HepG2 (cell line): ENCODE results near the gene C1QTNF12. TPM values are rescaled to one million over a fixed set of nuclear protein-coding genes. Genes with fewer than 3 reads are reported as not detected.
A peak's percentile ranks its signal among the peaks of the same experiment; 100 is the strongest.

Source experiments
- ATAC-seq: fragments of 200-7000 bp; cut with Tn5 transposase; 3 replicates; pipeline ENCODE4 v1.9.1; 2020; ENCODE audit warnings: mild to moderate bottlenecking, moderate library complexity
- BruUV-seq: library from RNA; stranded (reverse); fragments of 400-500 nt; replicated peaks from 2 replicates; lab custom pipeline; 2021; lab: Mats Ljungman, UMichigan
- CTCF ChIA-PET: fragments of 300-600 bp; formaldehyde crosslinking; extraction: SDS; loops from one replicate; lab custom pipeline; 2021; ENCODE audit warnings: low total read pairs, inconsistent platforms, low intra/inter-chr PET ratio; lab: Yijun Ruan, JAX
- POLR2A ChIA-PET: fragments of 350-600 bp; sonication (Branson Sonifier 250); formaldehyde crosslinking; loops from one replicate; lab custom pipeline; 2020; ENCODE audit warnings: antibody characterized with exemption, inconsistent platforms; lab: Yijun Ruan, JAX
- DNase-seq: peaks from one replicate; pipeline ENCODE4 v3.0.0-alpha.2; 2015; ENCODE audit warnings: low spot score
- FAIRE-seq: peaks from 3 replicates; lab custom pipeline; 2011; peaks lifted over from hg19 to GRCh38; lab: Jason Lieb, UNC
- H2AFZ ChIP-seq: one replicate; pipeline ENCODE4 v1.6.1; 2011; ENCODE audit warnings: low read length, inconsistent platforms
- H3K27ac ChIP-seq: fragments of 300-600 bp; 3 replicates; pipeline ENCODE4 v1.8.0; 2011; ENCODE audit warnings: mixed run types, mild to moderate bottlenecking, mixed read lengths, low read length, inconsistent platforms; ENCODE audit not compliant: insufficient read depth; ENCODE audit errors: extremely low read length
- H3K27me3 ChIP-seq, 2 experiments: fragments of 200-600 bp in 1 of 2; 2 replicates in 1 of 2; 3 replicates in 1 of 2; pipeline versions ENCODE4 v1.6.0 to v1.8.0; 2011; ENCODE audit warnings: low read length in 2 of 2, mild to moderate bottlenecking in 2 of 2, moderate library complexity in 2 of 2, inconsistent platforms in 1 of 2; ENCODE audit not compliant: insufficient read depth in 2 of 2, control insufficient read depth in 1 of 2
- H3K36me3 ChIP-seq, 2 experiments: fragments of 200-600 bp in 1 of 2; replicated peaks in 1 of 2; 2 replicates in 1 of 2; 3 replicates in 1 of 2; pipeline versions ENCODE4 v1.5.1 to v1.8.0; 2011; ENCODE audit warnings: low read length in 2 of 2, inconsistent platforms in 1 of 2; ENCODE audit not compliant: insufficient read depth in 2 of 2, control insufficient read depth in 1 of 2
- H3K4me1 ChIP-seq: 2 replicates; pipeline ENCODE4 v1.5.1; 2012; ENCODE audit warnings: low read length, inconsistent platforms; ENCODE audit not compliant: insufficient read depth
- H3K4me2 ChIP-seq: 2 replicates; pipeline ENCODE4 v1.6.0; 2011; ENCODE audit warnings: low read depth, low read length, inconsistent platforms
- H3K4me3 ChIP-seq, 3 experiments: fragments of 200-600 bp in 1 of 3; sonication (generic), shearing (Covaris generic) in 1 of 3; replicated peaks in 1 of 3; 2 replicates each; pipeline ENCODE4 v1.5.1; 2011 to 2016; ENCODE audit warnings: low read length in 3 of 3, inconsistent platforms in 2 of 3, low read depth in 2 of 3, mild to moderate bottlenecking in 2 of 3, control low read depth in 1 of 3, mixed read lengths in 1 of 3; ENCODE audit not compliant: insufficient read depth in 1 of 3
- H3K79me2 ChIP-seq: one replicate; pipeline ENCODE4 v1.6.1; 2011; ENCODE audit warnings: low read length, inconsistent platforms; ENCODE audit not compliant: insufficient read depth
- H3K9ac ChIP-seq: 2 replicates; pipeline ENCODE4 v1.6.0; 2011; ENCODE audit warnings: mild to moderate bottlenecking, low read depth, low read length, inconsistent platforms; ENCODE audit not compliant: insufficient read depth
- H3K9me3 ChIP-seq: 2 replicates; pipeline ENCODE4 v1.5.1; 2012; ENCODE audit warnings: mild to moderate bottlenecking, low read length
- H4K20me1 ChIP-seq: 2 replicates; pipeline ENCODE4 v1.6.0; 2011; ENCODE audit warnings: inconsistent platforms, mild to moderate bottlenecking, low read length, moderate library complexity; ENCODE audit not compliant: insufficient read depth
- ASH2L ChIP-seq: fragments of 300-600, 200-600 bp; sonication (generic); IDR thresholded peaks from 2 replicates; pipeline ENCODE4 v1.7.0; 2017; ENCODE audit warnings: low read depth, mild to moderate bottlenecking, moderate library complexity, mixed read lengths, low read length; ENCODE audit not compliant: insufficient read length
- CENPT ChIP-seq: sonication (generic); formaldehyde crosslinking; IDR thresholded peaks from 2 replicates; pipeline ENCODE4 v1.8.0; 2022; ENCODE audit warnings: low read depth, mild to moderate bottlenecking, moderate library complexity, missing genetic modification reagents
- HDAC2 ChIP-seq: sonication (generic); formaldehyde crosslinking; IDR thresholded peaks from 2 replicates; pipeline ENCODE4 v1.4.0; 2020; ENCODE audit warnings: missing genetic modification reagents
- HNRNPL ChIP-seq: fragments of 200-400 bp; formaldehyde crosslinking; IDR thresholded peaks from 2 replicates; pipeline ENCODE4 v1.6.1; 2017; ENCODE audit warnings: mild to moderate bottlenecking, low read depth, low read length
- HNRNPUL1 ChIP-seq: fragments of 200-400 bp; formaldehyde crosslinking; IDR thresholded peaks from 2 replicates; pipeline ENCODE4 v1.6.1; 2017; ENCODE audit warnings: low read depth, mild to moderate bottlenecking, low read length, moderate library complexity
- IRX3 ChIP-seq: sonication (generic); formaldehyde crosslinking; IDR thresholded peaks from 2 replicates; pipeline ENCODE4 v1.8.1; 2023; ENCODE audit warnings: mild to moderate bottlenecking, low read depth, missing genetic modification reagents, borderline replicate concordance
- MNT ChIP-seq: fragments of 450-650 bp; IDR thresholded peaks from 2 replicates; pipeline ENCODE4 v1.6.1; 2016
- NAIF1 ChIP-seq: sonication (generic); formaldehyde crosslinking; IDR thresholded peaks from 2 replicates; pipeline ENCODE4 v1.5.0; 2020; ENCODE audit warnings: mild to moderate bottlenecking, missing genetic modification reagents, borderline replicate concordance
- NFRKB ChIP-seq: fragments of 450-650 bp; IDR thresholded peaks from 2 replicates; pipeline ENCODE4 v1.6.1; 2017
- PHF8 ChIP-seq: sonication (generic); formaldehyde crosslinking; IDR thresholded peaks from 2 replicates; pipeline ENCODE4 v1.5.0; 2020; ENCODE audit warnings: missing genetic modification reagents
- RELA ChIP-seq: sonication (generic); formaldehyde crosslinking; IDR thresholded peaks from 2 replicates; pipeline ENCODE4 v1.4.0; 2020; ENCODE audit warnings: missing genetic modification reagents
- SP2 ChIP-seq: sonication (generic); formaldehyde crosslinking; IDR thresholded peaks from 2 replicates; pipeline ENCODE4 v1.5.1; 2020; ENCODE audit warnings: mild to moderate bottlenecking, missing genetic modification reagents
- TAF1 ChIP-seq: sonication (generic); formaldehyde crosslinking; IDR thresholded peaks from 2 replicates; pipeline ENCODE4 v1.4.0; 2020; ENCODE audit warnings: missing genetic modification reagents
- TGIF2 ChIP-seq: IDR thresholded peaks from 2 replicates; pipeline ENCODE4 v1.6.1; 2016; ENCODE audit warnings: control low read depth, missing compliant biosample characterization
- ZBTB38 ChIP-seq: sonication (generic); formaldehyde crosslinking; IDR thresholded peaks from 2 replicates; pipeline ENCODE4 v1.5.1; 2020; ENCODE audit warnings: mild to moderate bottlenecking, missing genetic modification reagents
- ZEB1 ChIP-seq: IDR thresholded peaks from 2 replicates; pipeline ENCODE4 v1.6.1; 2012; ENCODE audit warnings: mild to moderate bottlenecking, low read depth, inconsistent platforms; ENCODE audit not compliant: insufficient replicate concordance
- ZNF558 ChIP-seq: sonication (generic); formaldehyde crosslinking; IDR thresholded peaks from 2 replicates; pipeline ENCODE4 v1.9.0; 2022; ENCODE audit warnings: mild to moderate bottlenecking, missing genetic modification reagents, borderline replicate concordance
- ZNF577 ChIP-seq: sonication (generic); formaldehyde crosslinking; IDR thresholded peaks from 2 replicates; pipeline ENCODE4 v1.4.0; 2020; ENCODE audit warnings: mild to moderate bottlenecking, low read depth, missing genetic modification reagents, borderline replicate concordance
- ZNF709 ChIP-seq: sonication (generic); formaldehyde crosslinking; IDR thresholded peaks from 2 replicates; pipeline ENCODE4 v1.5.0; 2020; ENCODE audit warnings: mild to moderate bottlenecking, missing genetic modification reagents
- ZNF792 ChIP-seq: IDR thresholded peaks from 2 replicates; pipeline ENCODE4 v1.6.1; 2016
- WGBS: methylation state at CpG from one replicate; pipeline ENCODE4 v1.1.6; 2017; ENCODE audit warnings: low lambda C conversion rate; 5-methylcytosine and 5-hydroxymethylcytosine counted together
- in situ Hi-C: cut with HindIII; loops from 2 replicates; pipeline ENCODE4 v1.10.0; 2017; ENCODE audit warnings: low pct_unique_long_range_greater_than_20kb; ENCODE audit not compliant: extremely low pct_ligation_motif_present
- intact Hi-C: fragments of 100-400 bp; cut with micrococcal nuclease; formaldehyde crosslinking; loops from one replicate; pipeline ENCODE4 v1.10.0; 2022; ENCODE audit not compliant: unreplicated experiment
- polyA plus RNA-seq, 8 experiments: library from polyadenylated mRNA; depleted of rRNA in 3 of 8; stranded (reverse) in 7 of 8; unstranded in 1 of 8; fragments of >200 nt; fragmentation: Illumina TruSeq in 4 of 8; extraction: Trizol in 4 of 8; gene quantifications; 2 replicates each; pipeline versions ENCODE4 v1.2.1 to v1.2.3, GENCODE V29; 2011 to 2016; ENCODE audit warnings: low read depth in 4 of 8, missing spikeins in 1 of 8, mixed read lengths in 1 of 8; ENCODE audit not compliant: insufficient read depth in 1 of 8
- total RNA-seq, 5 experiments: library from RNA; depleted of rRNA; stranded (reverse); fragments of >200 nt; fragmentation: Illumina TruSeq; extraction: Trizol; gene quantifications; 2 replicates each; pipeline ENCODE4 v1.2.3, GENCODE V29; 2016; ENCODE audit warnings: low read depth in 1 of 5
- TF ChIP-seq, protein P1 (sequence below): sonication (generic); formaldehyde crosslinking; IDR thresholded peaks from 2 replicates; pipeline ENCODE4 v1.4.0; 2020; ENCODE audit warnings: missing genetic modification reagents, mild to moderate bottlenecking, borderline replicate concordance
- TF ChIP-seq, protein P2 (sequence below): sonication (generic); formaldehyde crosslinking; IDR thresholded peaks from 2 replicates; pipeline ENCODE4 v1.4.0; 2020; ENCODE audit warnings: missing genetic modification reagents

Gene C1QTNF12
- total and polyA plus RNA-seq, 2 of the 13 experiments (the other 11 are each of a cell fraction or from before 2014, with no cell fraction given), result 0.18 to 0.64 TPM

DNA sequence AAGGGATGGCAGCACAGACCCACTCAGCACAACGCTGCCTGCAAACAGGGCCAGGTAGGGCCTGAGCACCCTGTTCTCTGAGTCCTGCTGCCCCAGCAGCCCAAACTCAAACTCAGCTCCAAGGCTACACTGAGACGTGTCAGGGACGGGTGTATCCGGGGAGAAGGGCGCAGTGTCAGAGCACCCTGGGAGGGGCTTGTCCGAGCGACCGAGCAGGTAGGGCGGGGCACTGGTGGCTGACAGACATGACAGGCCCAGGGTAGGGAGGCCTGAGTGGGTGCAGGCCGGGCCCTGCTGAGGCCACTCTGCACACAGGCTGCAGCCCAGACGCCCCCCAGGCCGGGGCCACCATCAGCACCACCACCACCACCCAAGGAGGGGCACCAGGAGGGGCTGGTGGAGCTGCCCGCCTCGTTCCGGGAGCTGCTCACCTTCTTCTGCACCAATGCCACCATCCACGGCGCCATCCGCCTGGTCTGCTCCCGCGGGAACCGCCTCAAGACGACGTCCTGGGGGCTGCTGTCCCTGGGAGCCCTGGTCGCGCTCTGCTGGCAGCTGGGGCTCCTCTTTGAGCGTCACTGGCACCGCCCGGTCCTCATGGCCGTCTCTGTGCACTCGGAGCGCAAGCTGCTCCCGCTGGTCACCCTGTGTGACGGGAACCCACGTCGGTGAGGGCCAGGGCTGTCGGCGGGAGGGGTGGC lies 39.2 kb upstream of the C1QTNF12 start:
- ATAC-seq (no peak), FAIRE-seq (no peak), DNase-seq (no peak)
- no peaks in the 10 kb centered on the region for H3K79me2 ChIP-seq
- H3K4me3 ChIP-seq, result peak overlapping the region in 1 of 3 experiments; percentile 54; a peak in 1 of 6 replicates
- H3K4me1 ChIP-seq, result peaks cover 52% of the 10 kb centered on the region
- 22% methylated on average over 9 of the region's 37 CpGs for WGBS
- no peaks in the 10 kb centered on the region for H3K36me3 ChIP-seq
- in situ Hi-C loops, result no loop called here
- H4K20me1 ChIP-seq, result no peaks in the 10 kb centered on the region
- ChIA-PET POLR2A (no interaction called here), CTCF (no interaction called here)
- peaks cover 0 to 2% of the 10 kb centered on the region in 2 experiments; a peak in 1 of 5 replicates for H3K27me3 ChIP-seq
- intact Hi-C loops, result no loop called here
- H3K4me2 ChIP-seq, result peak overlapping the region; percentile 58
- no peak overlapping the region for H3K9ac ChIP-seq
- H2AFZ ChIP-seq, result no peak overlapping the region
- H3K9me3 ChIP-seq, result no peaks in the 10 kb centered on the region
- no TSS peak for BruUV-seq
- no peak overlapping the region for H3K27ac ChIP-seq
- TF ChIP-seq SP2 (CRISPR knock-in tag), result no peak
- TF ChIP-seq TGIF2 (CRISPR knock-in tag), result no peak
- TF ChIP-seq HNRNPL, result peak; percentile 60; the same call in 1 of the 2 replicates
- TF ChIP-seq ZNF709, result no peak
- TF ChIP-seq CENPT (CRISPR knock-in tag), result peak; percentile 34; the same call in 1 of the 2 replicates
- TF ChIP-seq ZNF577, result no peak
- no peak for TF ChIP-seq NFRKB
- TF ChIP-seq MNT, result no peak
- peak; percentile 38; the same call in 1 of the 2 replicates for TF ChIP-seq ZBTB38 (CRISPR knock-in tag)
- TF ChIP-seq ZEB1, result no peak
- TF ChIP-seq NAIF1 (CRISPR knock-in tag), result no peak
- no peak for TF ChIP-seq ZNF792 (CRISPR knock-in tag)
- TF ChIP-seq, protein P1, sequence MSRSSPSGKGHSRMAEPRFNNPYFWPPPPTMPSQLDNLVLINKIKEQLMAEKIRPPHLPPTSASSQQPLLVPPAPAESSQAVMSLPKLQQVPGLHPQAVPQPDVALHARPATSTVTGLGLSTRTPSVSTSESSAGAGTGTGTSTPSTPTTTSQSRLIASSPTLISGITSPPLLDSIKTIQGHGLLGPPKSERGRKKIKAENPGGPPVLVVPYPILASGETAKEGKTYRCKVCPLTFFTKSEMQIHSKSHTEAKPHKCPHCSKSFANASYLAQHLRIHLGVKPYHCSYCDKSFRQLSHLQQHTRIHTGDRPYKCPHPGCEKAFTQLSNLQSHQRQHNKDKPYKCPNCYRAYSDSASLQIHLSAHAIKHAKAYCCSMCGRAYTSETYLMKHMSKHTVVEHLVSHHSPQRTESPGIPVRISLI, result no peak
- TF ChIP-seq PHF8 (CRISPR knock-in tag), result 0 out of 2 replicates have a peak, but pooled peaks have one; percentile 11
- no peak for TF ChIP-seq IRX3 (CRISPR knock-in tag)
- no peak for TF ChIP-seq RELA
- no peak for TF ChIP-seq HNRNPUL1
- TF ChIP-seq HDAC2 (CRISPR knock-in tag), result no peak
- TF ChIP-seq, protein P2, sequence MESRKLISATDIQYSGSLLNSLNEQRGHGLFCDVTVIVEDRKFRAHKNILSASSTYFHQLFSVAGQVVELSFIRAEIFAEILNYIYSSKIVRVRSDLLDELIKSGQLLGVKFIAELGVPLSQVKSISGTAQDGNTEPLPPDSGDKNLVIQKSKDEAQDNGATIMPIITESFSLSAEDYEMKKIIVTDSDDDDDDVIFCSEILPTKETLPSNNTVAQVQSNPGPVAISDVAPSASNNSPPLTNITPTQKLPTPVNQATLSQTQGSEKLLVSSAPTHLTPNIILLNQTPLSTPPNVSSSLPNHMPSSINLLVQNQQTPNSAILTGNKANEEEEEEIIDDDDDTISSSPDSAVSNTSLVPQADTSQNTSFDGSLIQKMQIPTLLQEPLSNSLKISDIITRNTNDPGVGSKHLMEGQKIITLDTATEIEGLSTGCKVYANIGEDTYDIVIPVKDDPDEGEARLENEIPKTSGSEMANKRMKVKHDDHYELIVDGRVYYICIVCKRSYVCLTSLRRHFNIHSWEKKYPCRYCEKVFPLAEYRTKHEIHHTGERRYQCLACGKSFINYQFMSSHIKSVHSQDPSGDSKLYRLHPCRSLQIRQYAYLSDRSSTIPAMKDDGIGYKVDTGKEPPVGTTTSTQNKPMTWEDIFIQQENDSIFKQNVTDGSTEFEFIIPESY (CRISPR knock-in tag), result peak; percentile 77; the same call in 1 of the 2 replicates
- TF ChIP-seq TAF1 (CRISPR knock-in tag), result no peak
- no peak for TF ChIP-seq ZNF558 (CRISPR knock-in tag)
- TF ChIP-seq ASH2L, result no peak
